ENCODE measurements around the gene ARAP1.

Gene ARAP1

GRCh38 chr11:72669527-72669926 lies 82.7 kb downstream of the ARAP1 start:
- H3K9me2 ChIP-seq (replicated peaks; ENCODE audit: insufficient read depth, low read length) = no peaks in the 10 kb centered on the region
- H3K36me3 ChIP-seq (replicated peaks; ENCODE audit: insufficient read depth, low read length) = no peaks in the 10 kb centered on the region
- TF ChIP-seq EZH2phosphoT487 (IDR thresholded peaks at IDR 0.05; ENCODE audit: low read length) (no peak), EZH2 (optimal IDR thresholded peaks at IDR 0.05; ENCODE audit: low read depth, low read length) (no peak), CTCF (IDR thresholded peaks at IDR 0.05; ENCODE audit: low read length) (no peak)
- no peak overlapping the region for H2AFZ ChIP-seq (ENCODE audit: low read length)
- peaks cover 42% of the 10 kb centered on the region for H3K27me3 ChIP-seq (replicated peaks; ENCODE audit: insufficient read depth, low read length)
- no peak overlapping the region for H3K4me2 ChIP-seq (ENCODE audit: low read depth, low read length)
- no peak overlapping the region for H3K4me3 ChIP-seq (ENCODE audit: low read length)
- H3F3A ChIP-seq (ENCODE audit: insufficient read depth, low read length) = no peaks in the 10 kb centered on the region
- H3K27ac ChIP-seq (ENCODE audit: low read length) = no peak overlapping the region
- no peaks in the 10 kb centered on the region for H3K4me1 ChIP-seq (ENCODE audit: low read length)
- H3K9me3 ChIP-seq (replicated peaks; ENCODE audit: insufficient read depth, low read length) = no peaks in the 10 kb centered on the region
- DNase-seq = no peak
- no peaks in the 10 kb centered on the region for H4K20me1 ChIP-seq (ENCODE audit: insufficient read depth, low read length)
- no peak overlapping the region for H3K9ac ChIP-seq (ENCODE audit: low read length)
- no peaks in the 10 kb centered on the region for H3K79me2 ChIP-seq (ENCODE audit: low read length)

GRCh38 chr11:72668629-72669347 lies 83.4 kb downstream of the ARAP1 start:
- H3F3A ChIP-seq (ENCODE audit: insufficient read depth, low read length) = no peaks in the 10 kb centered on the region
- H3K4me2 ChIP-seq (ENCODE audit: low read depth, low read length) = no peak overlapping the region
- H3K79me2 ChIP-seq (ENCODE audit: low read length) = no peaks in the 10 kb centered on the region
- no peaks in the 10 kb centered on the region for H3K36me3 ChIP-seq (replicated peaks; ENCODE audit: insufficient read depth, low read length)
- H3K9me3 ChIP-seq (replicated peaks; ENCODE audit: insufficient read depth, low read length) = no peaks in the 10 kb centered on the region
- no peak overlapping the region for H2AFZ ChIP-seq (ENCODE audit: low read length)
- H4K20me1 ChIP-seq (ENCODE audit: insufficient read depth, low read length) = no peaks in the 10 kb centered on the region
- H3K27ac ChIP-seq (ENCODE audit: low read length) = no peak overlapping the region
- no peaks in the 10 kb centered on the region for H3K4me1 ChIP-seq (ENCODE audit: low read length)
- peaks cover 34% of the 10 kb centered on the region for H3K27me3 ChIP-seq (replicated peaks; ENCODE audit: insufficient read depth, low read length)
- H3K9ac ChIP-seq (ENCODE audit: low read length) = no peak overlapping the region
- TF ChIP-seq EZH2phosphoT487 (IDR thresholded peaks at IDR 0.05; ENCODE audit: low read length) (no peak), EZH2 (optimal IDR thresholded peaks at IDR 0.05; ENCODE audit: low read depth, low read length) (no peak), CTCF (IDR thresholded peaks at IDR 0.05; ENCODE audit: low read length) (no peak)
- peak; percentile 20 for DNase-seq
- H3K4me3 ChIP-seq (ENCODE audit: low read length) = no peak overlapping the region
- H3K9me2 ChIP-seq (replicated peaks; ENCODE audit: insufficient read depth, low read length) = no peaks in the 10 kb centered on the region

- H3K9me3 ChIP-seq (replicated peaks; ENCODE audit: insufficient read depth, low read length) = no peaks in the 10 kb centered on the region
- H4K20me1 ChIP-seq (ENCODE audit: insufficient read depth, low read length) = no peaks in the 10 kb centered on the region
- no peak overlapping the region for H3K27ac ChIP-seq (ENCODE audit: low read length)
- no peak for DNase-seq
- no peaks in the 10 kb centered on the region for H3F3A ChIP-seq (ENCODE audit: insufficient read depth, low read length)
- H2AFZ ChIP-seq (ENCODE audit: low read length) = no peak overlapping the region
- no peaks in the 10 kb centered on the region for H3K79me2 ChIP-seq (ENCODE audit: low read length)
- no peak overlapping the region for H3K4me3 ChIP-seq (ENCODE audit: low read length)
- H3K36me3 ChIP-seq (replicated peaks; ENCODE audit: insufficient read depth, low read length) = no peaks in the 10 kb centered on the region
- TF ChIP-seq EZH2phosphoT487 (IDR thresholded peaks at IDR 0.05; ENCODE audit: low read length) (no peak), EZH2 (optimal IDR thresholded peaks at IDR 0.05; ENCODE audit: low read depth, low read length) (no peak), CTCF (IDR thresholded peaks at IDR 0.05; ENCODE audit: low read length) (no peak)
- no peak overlapping the region for H3K4me2 ChIP-seq (ENCODE audit: low read depth, low read length)
- H3K4me1 ChIP-seq (ENCODE audit: low read length) = no peaks in the 10 kb centered on the region
- no peaks in the 10 kb centered on the region for H3K9me2 ChIP-seq (replicated peaks; ENCODE audit: insufficient read depth, low read length)
- H3K27me3 ChIP-seq (replicated peaks; ENCODE audit: insufficient read depth, low read length) = peaks cover 38% of the 10 kb centered on the region
- H3K9ac ChIP-seq (ENCODE audit: low read length) = no peak overlapping the region
These were observed 86.2 kb downstream of the ARAP1 start for GRCh38 chr11:72665911-72666472.
